ENCODE data around the gene EFL1.
A peak's percentile ranks its signal among the peaks of the same experiment; 100 is the strongest.
"Not testable (repeated sequence)": the region's sequence is repeated elsewhere in the genome, so short reads cannot be mapped to it uniquely, and the experiment has no call there.

EFL1 gene

GRCh38 chr15:82275410-82275809 lies 12.9 kb upstream of the EFL1 start:
- DNase-seq: no peak

GRCh38 chr15:82272154-82272553 lies 9.6 kb upstream of the EFL1 start:
- DNase-seq: no peak

GRCh38 chr15:82268454-82268853 lies 5.9 kb upstream of the EFL1 start:
- DNase-seq: not testable (repeated sequence)

- not testable (repeated sequence) for DNase-seq
Observed at GRCh38 chr15:82267137-82267536, 4.6 kb upstream of the EFL1 start.

GRCh38 chr15:82263350-82263749 lies 816 bp upstream of the EFL1 start:
- DNase-seq: no peak

GRCh38 chr15:82261566-82262421 lies 740 bp downstream of the EFL1 start:
- DNase-seq: peak; percentile 66

GRCh38 chr15:82248261-82248660 lies 14.3 kb downstream of the EFL1 start:
- not testable (repeated sequence) for DNase-seq

- DNase-seq: not testable (repeated sequence)
Observed at GRCh38 chr15:82245956-82246355, 16.6 kb downstream of the EFL1 start.

GRCh38 chr15:82243644-82244043 lies 18.9 kb downstream of the EFL1 start:
- DNase-seq: not testable (repeated sequence)

GRCh38 chr15:82241836-82242499 lies 20.6 kb downstream of the EFL1 start:
- peak; percentile 52 for DNase-seq

- no peak for DNase-seq
Observed at GRCh38 chr15:82239685-82240391, 22.7 kb downstream of the EFL1 start.

GRCh38 chr15:82237944-82238534 lies 24.5 kb downstream of the EFL1 start:
- DNase-seq: not testable (repeated sequence)

- DNase-seq: no peak
Observed at GRCh38 chr15:82231842-82232241, 30.7 kb downstream of the EFL1 start.

GRCh38 chr15:82231233-82231632 lies 31.3 kb downstream of the EFL1 start:
- no peak for DNase-seq

- DNase-seq: no peak
Observed at GRCh38 chr15:82228750-82229149, 33.8 kb downstream of the EFL1 start.

GRCh38 chr15:82221535-82221934 lies 41.0 kb downstream of the EFL1 start:
- not testable (repeated sequence) for DNase-seq

GRCh38 chr15:82216092-82216491 lies 46.4 kb downstream of the EFL1 start:
- not testable (repeated sequence) for DNase-seq

GRCh38 chr15:82212201-82212600 lies 50.3 kb downstream of the EFL1 start:
- not testable (repeated sequence) for DNase-seq

GRCh38 chr15:82210066-82210597 lies 52.4 kb downstream of the EFL1 start:
- not testable (repeated sequence) for DNase-seq

- DNase-seq: not testable (repeated sequence)
Observed at GRCh38 chr15:82204575-82204974, 58.0 kb downstream of the EFL1 start.

- DNase-seq: peak; percentile 51
Observed at GRCh38 chr15:82197733-82198594, 64.6 kb downstream of the EFL1 start.

GRCh38 chr15:82196353-82196752 lies 66.2 kb downstream of the EFL1 start:
- DNase-seq: no peak

Data from NCI-H226 (cell line).